Erythroblast (primary cell): ENCODE measurements around the gene ASMTL.
"Not testable (repeated sequence)": the region's sequence is repeated elsewhere in the genome, so short reads cannot be mapped to it uniquely, and the experiment has no call there.

Experiments used
- GATA1 ChIP-seq: IDR thresholded peaks from 2 replicates; pipeline ENCODE4 v1.6.1; 2011; ENCODE audit warnings: low read depth, mild to moderate bottlenecking, control low read depth, low read length, moderate library complexity
- POLR2A ChIP-seq: IDR thresholded peaks from 2 replicates; pipeline ENCODE4 v1.6.1; 2011; ENCODE audit warnings: mild to moderate bottlenecking, low read length

- not testable (repeated sequence) for TF ChIP-seq POLR2A, GATA1
Measured at GRCh38 chrX:1482530-1482928, 29.8 kb upstream of the ASMTL start.
